ENCODE data around the gene PDE4D.

Gene PDE4D

GRCh38 chr5:59745415-59745863, 148.1 kb downstream of the PDE4D start:
- Mint-ChIP-seq H3K27ac (no peak overlapping the region), H3K27me3 (no peaks in the 10 kb centered on the region), H3K9me3 (no peaks in the 10 kb centered on the region), H3K36me3 (peaks cover 0 to 5% of the 10 kb centered on the region in 2 donors), H3K4me3 (no peak overlapping the region), H3K4me1 (peaks cover 0 to 11% of the 10 kb centered on the region in 2 donors)
- no peak for DNase-seq
- ATAC-seq (replicated peaks) = no peak

- Mint-ChIP-seq H3K4me1 (peaks cover 0 to 11% of the 10 kb centered on the region in 2 donors), H3K4me3 (no peak overlapping the region), H3K27me3 (no peaks in the 10 kb centered on the region), H3K9me3 (no peaks in the 10 kb centered on the region), H3K27ac (no peak overlapping the region), H3K36me3 (peaks cover 0 to 5% of the 10 kb centered on the region in 2 donors)
- no peak for ATAC-seq (replicated peaks)
- DNase-seq = no peak
Observed at GRCh38 chr5:59744531-59744992, 149.0 kb downstream of the PDE4D start.

GRCh38 chr5:59741599-59741998, 151.9 kb downstream of the PDE4D start:
- Mint-ChIP-seq H3K9me3 (no peaks in the 10 kb centered on the region), H3K4me1 (peaks cover 0 to 8% of the 10 kb centered on the region in 2 donors), H3K4me3 (no peak overlapping the region), H3K36me3 (peaks cover 0 to 2% of the 10 kb centered on the region in 2 donors), H3K27me3 (no peaks in the 10 kb centered on the region), H3K27ac (no peak overlapping the region)
- DNase-seq (no peak), ATAC-seq (replicated peaks) (no peak)

GRCh38 chr5:59738024-59738423, 155.5 kb downstream of the PDE4D start:
- Mint-ChIP-seq H3K27ac (no peak overlapping the region), H3K9me3 (no peaks in the 10 kb centered on the region), H3K4me1 (peaks cover 0 to 3% of the 10 kb centered on the region in 2 donors), H3K36me3 (no peaks in the 10 kb centered on the region), H3K27me3 (no peaks in the 10 kb centered on the region), H3K4me3 (no peak overlapping the region)
- DNase-seq (no peak), ATAC-seq (replicated peaks) (no peak)

GRCh38 chr5:59732806-59733205, 160.7 kb downstream of the PDE4D start:
- DNase-seq = no peak
- no peaks in the 10 kb centered on the region for H3K27me3 Mint-ChIP-seq
- no peak overlapping the region for H3K4me3 Mint-ChIP-seq
- H3K9me3 Mint-ChIP-seq = no peaks in the 10 kb centered on the region
- H3K4me1 Mint-ChIP-seq = peaks cover 3% of the 10 kb centered on the region in 2 donors
- H3K36me3 Mint-ChIP-seq = no peaks in the 10 kb centered on the region
- no peak overlapping the region for H3K27ac Mint-ChIP-seq
- no peak for ATAC-seq (replicated peaks)

- Mint-ChIP-seq H3K9me3 (no peaks in the 10 kb centered on the region), H3K27me3 (no peaks in the 10 kb centered on the region), H3K4me1 (peaks cover 5 to 8% of the 10 kb centered on the region in 2 donors), H3K27ac (no peak overlapping the region), H3K36me3 (no peaks in the 10 kb centered on the region), H3K4me3 (no peak overlapping the region)
- DNase-seq (no peak), ATAC-seq (replicated peaks) (no peak)
Observed at GRCh38 chr5:59732301-59732700, 161.2 kb downstream of the PDE4D start.

- H3K27me3 Mint-ChIP-seq = no peaks in the 10 kb centered on the region
Observed at GRCh38 chr5:59731809-59732208, 161.7 kb downstream of the PDE4D start.

GRCh38 chr5:59729820-59730219, 163.7 kb downstream of the PDE4D start:
- no peak for DNase-seq
- H3K36me3 Mint-ChIP-seq = no peaks in the 10 kb centered on the region

More at GRCh38 chr5:59731809-59732208, 161.7 kb downstream of the PDE4D start:
- no peaks in the 10 kb centered on the region for H3K9me3 Mint-ChIP-seq
- no peak overlapping the region for H3K27ac Mint-ChIP-seq
- no peaks in the 10 kb centered on the region for H3K36me3 Mint-ChIP-seq
- no peak for DNase-seq
- no peak overlapping the region for H3K4me3 Mint-ChIP-seq
- H3K4me1 Mint-ChIP-seq = peaks cover 5 to 10% of the 10 kb centered on the region in 2 donors
- ATAC-seq (replicated peaks) = no peak

GRCh38 chr5:59729357-59729756, 164.2 kb downstream of the PDE4D start:
- ATAC-seq (replicated peaks) = no peak
- H3K4me1 Mint-ChIP-seq = peaks cover 8 to 10% of the 10 kb centered on the region in 2 donors
- H3K27me3 Mint-ChIP-seq = no peaks in the 10 kb centered on the region
- H3K4me3 Mint-ChIP-seq = no peak overlapping the region
- no peak for DNase-seq
- no peaks in the 10 kb centered on the region for H3K9me3 Mint-ChIP-seq
- no peak overlapping the region for H3K27ac Mint-ChIP-seq
- H3K36me3 Mint-ChIP-seq = no peaks in the 10 kb centered on the region

More at GRCh38 chr5:59729820-59730219, 163.7 kb downstream of the PDE4D start:
- Mint-ChIP-seq H3K27ac (no peak overlapping the region), H3K4me1 (peaks cover 8 to 10% of the 10 kb centered on the region in 2 donors), H3K9me3 (no peaks in the 10 kb centered on the region), H3K4me3 (no peak overlapping the region), H3K27me3 (no peaks in the 10 kb centered on the region)
- no peak for ATAC-seq (replicated peaks)

GRCh38 chr5:59728356-59728755, 165.2 kb downstream of the PDE4D start:
- H3K27ac Mint-ChIP-seq = no peak overlapping the region
- no peak overlapping the region for H3K4me3 Mint-ChIP-seq
- peaks cover 8 to 10% of the 10 kb centered on the region in 2 donors for H3K4me1 Mint-ChIP-seq
- H3K27me3 Mint-ChIP-seq = no peaks in the 10 kb centered on the region
- DNase-seq = no peak
- no peaks in the 10 kb centered on the region for H3K36me3 Mint-ChIP-seq
- ATAC-seq (replicated peaks) = no peak
- no peaks in the 10 kb centered on the region for H3K9me3 Mint-ChIP-seq

- Mint-ChIP-seq H3K4me3 (no peak overlapping the region), H3K4me1 (peaks cover 7 to 10% of the 10 kb centered on the region in 2 donors), H3K27ac (no peak overlapping the region), H3K36me3 (no peaks in the 10 kb centered on the region), H3K27me3 (no peaks in the 10 kb centered on the region), H3K9me3 (no peaks in the 10 kb centered on the region)
- no peak for DNase-seq
- no peak for ATAC-seq (replicated peaks)
Observed at GRCh38 chr5:59727186-59727585, 166.3 kb downstream of the PDE4D start.

- no peak for DNase-seq
- Mint-ChIP-seq H3K27me3 (no peaks in the 10 kb centered on the region), H3K36me3 (no peaks in the 10 kb centered on the region), H3K9me3 (no peaks in the 10 kb centered on the region), H3K4me1 (peaks cover 7 to 10% of the 10 kb centered on the region in 2 donors), H3K4me3 (no peak overlapping the region), H3K27ac (no peak overlapping the region)
- no peak for ATAC-seq (replicated peaks)
Observed at GRCh38 chr5:59725392-59725767, 168.1 kb downstream of the PDE4D start.

- Mint-ChIP-seq H3K4me1 (peaks cover 7 to 10% of the 10 kb centered on the region in 2 donors), H3K27ac (no peak overlapping the region), H3K4me3 (no peak overlapping the region), H3K9me3 (no peaks in the 10 kb centered on the region), H3K27me3 (no peaks in the 10 kb centered on the region), H3K36me3 (no peaks in the 10 kb centered on the region)
- DNase-seq = peak; percentile 27
- peak; percentile 58 to 81 for ATAC-seq (replicated peaks)
Observed at GRCh38 chr5:59724482-59725391, 168.8 kb downstream of the PDE4D start.

- DNase-seq = no peak
Observed at GRCh38 chr5:59722874-59723273, 170.7 kb downstream of the PDE4D start.

GRCh38 chr5:59721741-59722140, 171.8 kb downstream of the PDE4D start:
- H3K27me3 Mint-ChIP-seq = no peaks in the 10 kb centered on the region
- no peak overlapping the region for H3K4me3 Mint-ChIP-seq
- no peaks in the 10 kb centered on the region for H3K9me3 Mint-ChIP-seq
- peaks cover 0 to 3% of the 10 kb centered on the region in 2 donors for H3K4me1 Mint-ChIP-seq
- no peaks in the 10 kb centered on the region for H3K36me3 Mint-ChIP-seq
- DNase-seq = no peak
- ATAC-seq (replicated peaks) = no peak
- peak overlapping the region; percentile 59 for H3K27ac Mint-ChIP-seq

More at GRCh38 chr5:59722874-59723273, 170.7 kb downstream of the PDE4D start:
- no peaks in the 10 kb centered on the region for H3K27me3 Mint-ChIP-seq
- no peak overlapping the region for H3K4me3 Mint-ChIP-seq
- H3K36me3 Mint-ChIP-seq = no peaks in the 10 kb centered on the region
- no peak for ATAC-seq (replicated peaks)
- no peaks in the 10 kb centered on the region for H3K9me3 Mint-ChIP-seq
- H3K27ac Mint-ChIP-seq = no peak overlapping the region
- H3K4me1 Mint-ChIP-seq = peaks cover 6 to 7% of the 10 kb centered on the region in 2 donors

Measured in stimulated activated naive B cell treated with anti-CD40 and anti-IgM and Interleukin-4, amounts not matched to agents 10 μg/mL and 1 μg/mL and 100 μg/mL, for 72 hours (primary cell).